Astrocyte (in vitro differentiated cells and primary cell): Measurements from ENCODE around the gene CHRNA10. TPM values are rescaled to one million over a fixed set of nuclear protein-coding genes. Genes with fewer than 3 reads are reported as not detected.

ENCODE experiments used
- DNase-seq: peaks from one replicate; pipeline ENCODE4 v3.0.0-alpha.2; 2010; ENCODE audit warnings: low read depth
- FAIRE-seq: peaks from 2 replicates; lab custom pipeline; 2011; peaks lifted over from hg19 to GRCh38; lab: Jason Lieb, UNC
- H2AFZ ChIP-seq: 2 replicates; pipeline ENCODE4 v1.6.0; 2012; ENCODE audit warnings: low read depth, low read length, inconsistent platforms
- H3K27ac ChIP-seq: 2 replicates; pipeline ENCODE4 v1.5.1; 2011; ENCODE audit warnings: low read depth, low read length, inconsistent platforms
- H3K27me3 ChIP-seq: 2 replicates; pipeline ENCODE4 v1.6.0; 2011; ENCODE audit warnings: low read length, inconsistent platforms; ENCODE audit not compliant: insufficient read depth
- H3K36me3 ChIP-seq: 2 replicates; pipeline ENCODE4 v1.5.1; 2011; ENCODE audit warnings: low read length, inconsistent platforms; ENCODE audit not compliant: insufficient read depth
- H3K4me1 ChIP-seq: 2 replicates; pipeline ENCODE4 v1.5.1; 2011; ENCODE audit warnings: low read length, inconsistent platforms; ENCODE audit not compliant: insufficient read depth
- H3K4me2 ChIP-seq: 2 replicates; pipeline ENCODE4 v1.6.0; 2012; ENCODE audit warnings: low read length, inconsistent platforms
- H3K4me3 ChIP-seq: 2 replicates; pipeline ENCODE4 v1.5.1; 2011; ENCODE audit warnings: low read depth, mild to moderate bottlenecking, low read length, inconsistent platforms; ENCODE audit not compliant: insufficient read depth
- H3K79me2 ChIP-seq: 2 replicates; pipeline ENCODE4 v1.6.0; 2012; ENCODE audit warnings: mild to moderate bottlenecking, low read length, inconsistent platforms; ENCODE audit not compliant: insufficient read depth
- H3K9ac ChIP-seq: 2 replicates; pipeline ENCODE4 v1.6.0; 2012; ENCODE audit warnings: mild to moderate bottlenecking, low read length, inconsistent platforms
- H3K9me3 ChIP-seq: 2 replicates; pipeline ENCODE4 v1.5.1; 2012; ENCODE audit warnings: low read depth, mild to moderate bottlenecking, low read length, inconsistent platforms; ENCODE audit not compliant: insufficient read depth
- H4K20me1 ChIP-seq: 2 replicates; pipeline ENCODE4 v1.6.0; 2012; ENCODE audit warnings: low read length, inconsistent platforms; ENCODE audit not compliant: insufficient read depth
- H3K27ac Mint-ChIP-seq: one replicate; pipeline ENCODE4 v1.8.0; 2021; ENCODE audit warnings: mild to moderate bottlenecking, mixed read lengths; ENCODE audit not compliant: unreplicated experiment
- H3K27me3 Mint-ChIP-seq: one replicate; pipeline ENCODE4 v1.8.0; 2021; ENCODE audit warnings: low read depth, mixed read lengths; ENCODE audit not compliant: unreplicated experiment
- H3K36me3 Mint-ChIP-seq: one replicate; pipeline ENCODE4 v1.8.0; 2021; ENCODE audit warnings: low read depth, mixed read lengths; ENCODE audit not compliant: unreplicated experiment
- H3K4me1 Mint-ChIP-seq: one replicate; pipeline ENCODE4 v1.8.0; 2021; ENCODE audit warnings: low read depth, mixed read lengths; ENCODE audit not compliant: unreplicated experiment
- H3K4me3 Mint-ChIP-seq: one replicate; pipeline ENCODE4 v1.8.0; 2021; ENCODE audit warnings: mild to moderate bottlenecking, moderate library complexity, mixed read lengths; ENCODE audit not compliant: unreplicated experiment
- H3K9me3 Mint-ChIP-seq: one replicate; pipeline ENCODE4 v1.8.0; 2021; ENCODE audit warnings: mild to moderate bottlenecking, mixed read lengths; ENCODE audit not compliant: unreplicated experiment
- CTCF ChIP-seq: IDR thresholded peaks from 2 replicates; pipeline ENCODE4 v1.5.1; 2011; ENCODE audit warnings: low read depth, mild to moderate bottlenecking, inconsistent platforms, low read length, moderate library complexity; ENCODE audit not compliant: insufficient read depth
- EZH2 ChIP-seq: IDR thresholded peaks from 2 replicates; pipeline ENCODE4 v1.6.1; 2012; ENCODE audit warnings: mild to moderate bottlenecking, low read length, inconsistent platforms; ENCODE audit not compliant: insufficient read depth
- total RNA-seq: library from RNA; stranded (reverse); gene quantifications from 2 replicates; pipeline ENCODE4 v1.2.1, GENCODE V29; 2021

The CHRNA10 gene
- total RNA-seq, 1 donor from 2014 or later, result 1.5 TPM

GRCh38 chr11:3684129-3684818 lies 13.1 kb upstream of the CHRNA10 start:
- no peak overlapping the region for H3K4me3 ChIP-seq

GRCh38 chr11:3683039-3683438 lies 11.9 kb upstream of the CHRNA10 start:
- Histone ChIP-seq H3K4me1 (no peaks in the 10 kb centered on the region), H3K27me3 (no peaks in the 10 kb centered on the region), H3K9ac (no peak overlapping the region), H3K4me3 (no peak overlapping the region), H3K9me3 (no peaks in the 10 kb centered on the region), H3K79me2 (no peaks in the 10 kb centered on the region), H3K4me2 (no peak overlapping the region), H2AFZ (no peak overlapping the region), H4K20me1 (peaks cover 20% of the 10 kb centered on the region), H3K36me3 (peaks cover 83% of the 10 kb centered on the region), H3K27ac (no peak overlapping the region)
- Mint-ChIP-seq H3K4me3 (no peak overlapping the region), H3K36me3 (peaks cover 38% of the 10 kb centered on the region), H3K4me1 (peaks cover 2% of the 10 kb centered on the region), H3K27me3 (no peaks in the 10 kb centered on the region), H3K9me3 (no peaks in the 10 kb centered on the region), H3K27ac (no peak overlapping the region)
- DNase-seq (no peak), FAIRE-seq (no peak)
- TF ChIP-seq EZH2, result no peak
- no peak for TF ChIP-seq CTCF

More at GRCh38 chr11:3684129-3684818, 13.1 kb upstream of the CHRNA10 start:
- no peak for FAIRE-seq
- no peaks in the 10 kb centered on the region for H3K9me3 ChIP-seq
- H3K27ac ChIP-seq, result no peak overlapping the region
- H3K36me3 ChIP-seq, result peaks cover 71% of the 10 kb centered on the region
- no peak overlapping the region for H2AFZ ChIP-seq
- Mint-ChIP-seq H3K27ac (no peak overlapping the region), H3K27me3 (no peaks in the 10 kb centered on the region), H3K36me3 (peaks cover 32% of the 10 kb centered on the region), H3K4me1 (peaks cover 2% of the 10 kb centered on the region), H3K9me3 (no peaks in the 10 kb centered on the region), H3K4me3 (no peak overlapping the region)
- H3K4me2 ChIP-seq, result no peak overlapping the region
- H3K9ac ChIP-seq, result no peak overlapping the region
- H3K27me3 ChIP-seq, result no peaks in the 10 kb centered on the region
- no peak for TF ChIP-seq EZH2
- TF ChIP-seq CTCF, result no peak
- H3K4me1 ChIP-seq, result no peaks in the 10 kb centered on the region
- peaks cover 20% of the 10 kb centered on the region for H4K20me1 ChIP-seq
- no peak for DNase-seq
- H3K79me2 ChIP-seq, result no peaks in the 10 kb centered on the region

- peaks cover 66% of the 10 kb centered on the region for H3K36me3 ChIP-seq
- H3K79me2 ChIP-seq, result no peaks in the 10 kb centered on the region
- H3K9me3 ChIP-seq, result no peaks in the 10 kb centered on the region
- H4K20me1 ChIP-seq, result peaks cover 17% of the 10 kb centered on the region
- no peak overlapping the region for H3K4me3 ChIP-seq
- H3K27me3 ChIP-seq, result no peaks in the 10 kb centered on the region
- H3K27ac ChIP-seq, result no peak overlapping the region
- TF ChIP-seq CTCF, result no peak
- TF ChIP-seq EZH2, result no peak
- DNase-seq (no peak), FAIRE-seq (no peak)
- H3K4me1 ChIP-seq, result peaks cover 6% of the 10 kb centered on the region
- Mint-ChIP-seq H3K4me1 (peaks cover 6% of the 10 kb centered on the region), H3K36me3 (peaks cover 21% of the 10 kb centered on the region), H3K4me3 (no peak overlapping the region), H3K27me3 (no peaks in the 10 kb centered on the region), H3K27ac (no peak overlapping the region), H3K9me3 (no peaks in the 10 kb centered on the region)
- no peak overlapping the region for H3K4me2 ChIP-seq
- H2AFZ ChIP-seq, result no peak overlapping the region
- no peak overlapping the region for H3K9ac ChIP-seq
These were observed 7.9 kb upstream of the CHRNA10 start for GRCh38 chr11:3679077-3679476.
